Upper lobe of right lung (tissue), 1 donor: Measurements from ENCODE around the gene MRPS10. TPM values are rescaled to one million over a fixed set of nuclear protein-coding genes. Genes with fewer than 3 reads are reported as not detected.

ENCODE experiments used
- ATAC-seq: fragments of 200-7000 bp; cut with Tn5 transposase; one replicate; pipeline ENCODE4 v1.9.1; 2020; ENCODE audit warnings: mild to moderate bottlenecking, moderate library complexity
- DNase-seq: peaks from one replicate; pipeline ENCODE4 v3.0.0-alpha.2; 2020
- H3K27ac ChIP-seq: fragments of 200-600 bp; one replicate; pipeline ENCODE4 v1.8.0; 2022
- H3K27me3 ChIP-seq: fragments of 200-600 bp; one replicate; pipeline ENCODE4 v1.8.0; 2022; ENCODE audit warnings: mild to moderate bottlenecking
- H3K36me3 ChIP-seq: fragments of 200-600 bp; one replicate; pipeline ENCODE4 v1.8.0; 2022
- H3K4me1 ChIP-seq: fragments of 200-600 bp; one replicate; pipeline ENCODE4 v1.8.0; 2022
- H3K4me3 ChIP-seq: fragments of 200-600 bp; one replicate; pipeline ENCODE4 v1.8.0; 2022; ENCODE audit warnings: mild to moderate bottlenecking
- H3K9me3 ChIP-seq: fragments of 200-600 bp; one replicate; pipeline ENCODE4 v1.8.0; 2022
- CTCF ChIP-seq: fragments of 200-600 bp; IDR thresholded peaks from one replicate; pipeline ENCODE4 v1.8.0; 2022; ENCODE audit warnings: antibody characterized with exemption
- intact Hi-C: fragments of 100-400 bp; cut with DNase I; formaldehyde crosslinking; loops from one replicate; pipeline ENCODE4 v1.11.0; 2022
- total RNA-seq: library from RNA; stranded (reverse); fragmentation: NEBNext Ultra II Directional; extraction: Animal tissue kit (Norgen Biotek cat#: 25700); gene quantifications from one replicate; pipeline ENCODE4 v1.2.1, GENCODE V29; 2021
- donor health status: DM: no; HTN: yes; CAD: no; lungs with severe emphysema.

MRPS10 gene
- total RNA-seq, 1 donor from 2014 or later, result 24.8 TPM

DNA sequence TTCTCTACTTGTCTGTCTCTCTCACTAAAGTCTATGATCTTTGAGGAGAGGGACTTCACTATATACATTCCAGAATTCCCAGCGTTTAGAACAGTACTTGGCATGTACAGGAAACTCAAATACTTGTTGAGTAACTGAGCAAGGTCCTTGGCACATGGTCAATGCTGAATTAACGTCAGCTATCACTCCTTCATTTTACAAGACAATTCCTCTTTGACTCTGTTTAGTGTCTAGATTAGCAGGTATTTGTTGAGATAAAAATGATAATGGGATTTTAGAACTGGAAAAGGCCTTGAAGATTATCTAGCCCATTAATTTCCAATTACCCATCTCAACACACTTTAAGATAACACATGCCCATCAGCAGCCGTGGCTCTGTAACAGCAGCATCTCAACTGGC lies 16.3 kb downstream of the MRPS10 start:
- ATAC-seq (no peak), DNase-seq (no peak)
- intact Hi-C loops, result no loop called here
- H3K9me3 ChIP-seq, result no peaks in the 10 kb centered on the region
- TF ChIP-seq CTCF, result no peak
- no peaks in the 10 kb centered on the region for H3K4me1 ChIP-seq
- H3K27me3 ChIP-seq, result no peaks in the 10 kb centered on the region
- no peak overlapping the region for H3K4me3 ChIP-seq
- H3K36me3 ChIP-seq, result peaks cover 8% of the 10 kb centered on the region
- no peak overlapping the region for H3K27ac ChIP-seq

DNA sequence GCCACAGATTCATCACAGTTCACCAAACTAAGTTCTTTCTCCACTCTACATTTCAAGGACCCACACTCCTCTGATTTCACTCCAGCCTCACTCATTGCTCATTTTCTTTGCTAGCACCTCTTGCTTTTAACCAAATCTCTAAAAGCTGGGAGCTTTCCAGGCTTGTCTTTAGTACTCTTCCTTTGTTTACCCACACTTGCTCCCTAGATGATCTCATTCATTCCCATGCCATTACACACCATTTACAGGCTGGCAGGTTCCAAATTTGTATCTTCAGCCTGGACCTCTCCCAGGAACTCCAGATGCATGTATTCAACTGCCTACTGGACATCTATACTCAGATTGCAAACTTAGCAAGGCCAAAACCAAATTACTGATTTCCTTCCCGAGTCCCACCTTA lies 17.6 kb downstream of the MRPS10 start:
- H3K36me3 ChIP-seq, result peaks cover 5% of the 10 kb centered on the region
- no peaks in the 10 kb centered on the region for H3K4me1 ChIP-seq
- no peak overlapping the region for H3K27ac ChIP-seq
- intact Hi-C loops, result no loop called here
- H3K27me3 ChIP-seq, result no peaks in the 10 kb centered on the region
- peak; percentile 47 for ATAC-seq
- no peak for TF ChIP-seq CTCF
- H3K9me3 ChIP-seq, result no peaks in the 10 kb centered on the region
- no peak for DNase-seq
- H3K4me3 ChIP-seq, result no peak overlapping the region

DNA sequence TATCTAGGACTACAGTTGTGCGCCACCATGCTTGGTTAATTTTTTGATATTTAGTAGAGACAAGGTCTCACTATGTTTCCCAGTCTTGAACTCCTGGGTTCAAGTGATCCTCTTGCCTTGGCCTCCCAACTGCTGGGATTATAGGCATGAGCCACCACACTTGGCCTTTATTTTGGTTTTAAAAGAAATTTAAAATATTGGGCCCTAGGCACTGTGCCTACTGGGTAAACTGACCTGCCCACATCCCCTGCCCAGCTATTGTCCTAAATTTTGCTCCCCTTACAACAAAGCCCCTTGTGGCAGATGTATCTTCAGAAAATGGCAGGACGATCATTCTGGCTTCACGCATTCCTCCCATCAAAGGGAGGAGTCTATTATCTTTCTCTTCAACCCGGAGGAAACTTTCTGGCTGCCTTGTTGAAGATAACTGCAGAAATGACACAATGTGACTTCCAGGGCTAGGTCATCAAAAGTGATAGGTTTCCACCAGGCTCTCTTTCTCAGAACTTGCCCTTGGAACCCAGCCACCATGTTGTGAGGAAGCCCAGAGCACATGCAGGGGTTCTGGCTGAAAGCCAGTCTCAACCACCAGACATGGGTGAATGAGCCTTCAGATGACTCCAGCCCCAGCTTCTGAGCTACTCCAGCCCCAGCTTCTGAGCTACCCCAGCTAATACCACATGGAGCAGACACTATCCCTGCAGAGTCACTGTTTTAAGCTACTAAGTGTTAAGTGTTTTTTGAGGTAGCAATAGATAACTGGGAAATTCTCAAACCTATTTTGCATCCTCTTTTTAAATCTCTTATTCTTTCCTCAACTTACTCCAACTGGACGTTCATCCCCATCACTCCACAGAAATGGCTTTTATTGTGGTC lies 18.3 kb downstream of the MRPS10 start:
- Histone ChIP-seq H3K4me1 (no peaks in the 10 kb centered on the region), H3K27me3 (no peaks in the 10 kb centered on the region), H3K36me3 (no peaks in the 10 kb centered on the region), H3K27ac (no peak overlapping the region), H3K9me3 (no peaks in the 10 kb centered on the region), H3K4me3 (no peak overlapping the region)
- ATAC-seq (no peak), DNase-seq (no peak)
- intact Hi-C loops, result no loop called here
- TF ChIP-seq CTCF, result no peak

DNA sequence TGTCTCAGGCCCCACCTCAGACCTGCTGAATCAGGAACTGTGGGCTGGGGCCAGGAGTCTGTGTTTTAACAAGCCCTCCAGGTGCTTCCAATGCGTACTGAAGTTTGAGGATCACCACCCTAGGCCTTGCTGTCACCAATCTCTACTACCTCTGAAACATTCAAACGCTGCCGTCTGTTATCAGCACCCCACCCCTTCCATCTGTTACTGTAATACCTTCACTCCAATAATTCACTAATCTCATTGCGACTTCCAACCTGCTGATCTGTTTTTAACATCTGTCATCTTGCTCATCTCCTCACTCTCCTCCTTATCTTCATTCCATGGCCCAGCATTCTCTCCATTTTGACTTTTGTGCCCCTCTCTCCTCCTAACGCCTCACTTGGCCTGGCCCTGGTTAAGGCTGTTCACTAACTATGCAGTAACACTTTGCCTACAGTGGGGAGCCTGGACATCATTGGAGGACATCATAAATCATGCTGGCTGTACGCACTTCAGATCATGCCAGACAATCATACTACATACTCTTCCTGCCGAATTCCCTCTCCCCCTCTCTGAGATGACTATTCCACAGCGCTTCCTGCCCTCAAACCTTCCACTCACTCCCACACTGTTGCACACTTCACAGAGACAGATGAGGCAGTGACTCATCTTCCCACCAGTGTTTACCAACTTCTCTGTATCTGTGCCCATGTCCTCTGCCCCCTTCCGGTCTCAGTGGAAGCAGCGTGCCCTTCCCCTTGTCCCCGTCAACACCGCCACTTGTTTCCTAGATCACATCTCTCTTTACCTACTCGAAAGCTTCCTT lies 19.9 kb downstream of the MRPS10 start:
- no peak overlapping the region for H3K4me3 ChIP-seq
- peak; percentile 75 for ATAC-seq
- H3K27ac ChIP-seq, result no peak overlapping the region
- intact Hi-C loops, result no loop called here
- no peaks in the 10 kb centered on the region for H3K9me3 ChIP-seq
- H3K4me1 ChIP-seq, result no peaks in the 10 kb centered on the region
- TF ChIP-seq CTCF, result no peak
- H3K27me3 ChIP-seq, result no peaks in the 10 kb centered on the region
- H3K36me3 ChIP-seq, result no peaks in the 10 kb centered on the region
- DNase-seq, result no peak

DNA sequence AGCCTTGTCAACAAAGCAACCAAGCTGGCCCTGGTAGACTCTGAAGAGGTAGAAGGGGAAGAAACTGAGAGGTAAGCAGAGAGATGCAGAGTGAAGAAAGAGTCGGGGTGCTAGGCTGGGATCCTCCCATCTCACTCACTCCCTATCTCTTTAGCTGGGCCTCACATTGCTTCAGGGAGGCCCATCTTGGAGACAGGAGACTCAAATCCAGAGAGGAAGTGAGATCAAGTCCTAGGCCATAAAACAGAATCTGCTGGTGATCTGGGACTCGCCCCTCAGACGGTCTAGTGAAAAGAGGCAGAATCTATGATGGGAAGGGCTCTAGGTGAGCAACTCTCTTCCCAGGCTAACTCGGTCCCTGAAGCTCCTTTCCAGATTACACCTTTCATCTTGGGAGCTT lies 22.2 kb downstream of the MRPS10 start:
- Histone ChIP-seq H3K4me3 (no peak overlapping the region), H3K27me3 (no peaks in the 10 kb centered on the region), H3K9me3 (no peaks in the 10 kb centered on the region), H3K27ac (no peak overlapping the region), H3K4me1 (no peaks in the 10 kb centered on the region), H3K36me3 (no peaks in the 10 kb centered on the region)
- intact Hi-C loops, result no loop called here
- TF ChIP-seq CTCF, result no peak
- DNase-seq, result no peak
- ATAC-seq, result no peak
